H9 (cell line): ENCODE data around the gene HCRT. TPM values are rescaled to one million over a fixed set of nuclear protein-coding genes. Genes with fewer than 3 reads are reported as not detected.

Experiments used
- DNase-seq: peaks from one replicate; pipeline ENCODE4 v3.0.0-alpha.2; 2017
- H2AFZ ChIP-seq: one replicate; pipeline ENCODE4 v1.6.1; 2013; ENCODE audit warnings: mild to moderate bottlenecking, low read length, control low read depth, moderate library complexity
- H2AK5ac ChIP-seq: 2 replicates; pipeline ENCODE4 v1.6.1; 2013; ENCODE audit warnings: low read length, control low read depth, mixed read lengths; ENCODE audit not compliant: insufficient read length
- H2BK120ac ChIP-seq: one replicate; pipeline ENCODE4 v1.6.1; 2013; ENCODE audit warnings: low read depth, mild to moderate bottlenecking, low read length, control low read depth, inconsistent platforms; ENCODE audit not compliant: poor library complexity, severe bottlenecking
- H2BK12ac ChIP-seq: 2 replicates; pipeline ENCODE4 v1.6.1; 2013; ENCODE audit warnings: low read length, control low read depth, mixed read lengths, low read depth; ENCODE audit not compliant: insufficient read length
- H2BK15ac ChIP-seq: 2 replicates; pipeline ENCODE4 v1.6.1; 2013; ENCODE audit warnings: low read depth, low read length, control low read depth
- H2BK20ac ChIP-seq: one replicate; pipeline ENCODE4 v1.6.1; 2013; ENCODE audit warnings: low read depth, mild to moderate bottlenecking, low read length, control low read depth, inconsistent platforms; ENCODE audit not compliant: poor library complexity, severe bottlenecking
- H2BK5ac ChIP-seq: 2 replicates; pipeline ENCODE4 v1.6.1; 2013; ENCODE audit warnings: low read length, control low read depth, mixed read lengths; ENCODE audit not compliant: insufficient read length
- H3K14ac ChIP-seq: 2 replicates; pipeline ENCODE4 v1.6.1; 2013; ENCODE audit warnings: low read length, control low read depth; ENCODE audit not compliant: insufficient read depth
- H3K18ac ChIP-seq: 2 replicates; pipeline ENCODE4 v1.6.1; 2013; ENCODE audit warnings: low read depth, mild to moderate bottlenecking, mixed read lengths, low read length, control low read depth; ENCODE audit not compliant: insufficient read length
- H3K23ac ChIP-seq: 2 replicates; pipeline ENCODE4 v1.6.1; 2013; ENCODE audit warnings: low read length, control low read depth, mixed read lengths, low read depth; ENCODE audit not compliant: insufficient read length
- H3K23me2 ChIP-seq: 2 replicates; pipeline ENCODE4 v1.6.1; 2013; ENCODE audit warnings: low read depth, mild to moderate bottlenecking, mixed read lengths, low read length, control low read depth; ENCODE audit not compliant: insufficient read length, poor library complexity, severe bottlenecking
- H3K27ac ChIP-seq: 2 replicates; pipeline ENCODE4 v1.5.1; 2013; ENCODE audit warnings: low read length, control low read depth, mixed read lengths, low read depth; ENCODE audit not compliant: insufficient read length
- H3K27me3 ChIP-seq: 2 replicates; pipeline ENCODE4 v1.6.1; 2013; ENCODE audit warnings: low read length, control low read depth, inconsistent platforms; ENCODE audit not compliant: insufficient read depth
- H3K4ac ChIP-seq: 2 replicates; pipeline ENCODE4 v1.6.1; 2013; ENCODE audit warnings: low read depth, mild to moderate bottlenecking, control low read depth, inconsistent platforms, low read length, moderate library complexity
- H3K4me1 ChIP-seq: 2 replicates; pipeline ENCODE4 v1.6.1; 2013; ENCODE audit warnings: low read length, control low read depth, inconsistent platforms; ENCODE audit not compliant: insufficient read depth
- H3K4me2 ChIP-seq: 2 replicates; pipeline ENCODE4 v1.6.1; 2013; ENCODE audit warnings: low read length, control low read depth, mixed read lengths; ENCODE audit not compliant: insufficient read length, insufficient read depth
- H3K56ac ChIP-seq: 2 replicates; pipeline ENCODE4 v1.6.1; 2013; ENCODE audit warnings: low read depth, mild to moderate bottlenecking, mixed read lengths, low read length, control low read depth; ENCODE audit not compliant: insufficient read length
- H3K79me1 ChIP-seq: 2 replicates; pipeline ENCODE4 v1.6.1; 2013; ENCODE audit warnings: low read depth, mild to moderate bottlenecking, moderate library complexity, low read length, control low read depth, inconsistent platforms; ENCODE audit not compliant: insufficient read depth, poor library complexity, severe bottlenecking
- H3K79me2 ChIP-seq: 2 replicates; pipeline ENCODE4 v1.6.1; 2013; ENCODE audit warnings: low read length, control low read depth, inconsistent platforms; ENCODE audit not compliant: insufficient read depth
- H3K9ac ChIP-seq: 2 replicates; pipeline ENCODE4 v1.6.1; 2013; ENCODE audit warnings: low read length, control low read depth, mixed read lengths; ENCODE audit not compliant: insufficient read length; ENCODE audit errors: extremely low read depth
- H3K9me3 ChIP-seq: one replicate; pipeline ENCODE4 v1.6.1; 2013; ENCODE audit warnings: low read depth, low read length, inconsistent platforms; ENCODE audit not compliant: control insufficient read depth
- H3T11ph ChIP-seq: one replicate; pipeline ENCODE4 v1.6.1; 2013; ENCODE audit warnings: mild to moderate bottlenecking, low read length, control low read depth, inconsistent platforms
- H4K20me1 ChIP-seq: one replicate; pipeline ENCODE4 v1.6.1; 2013; ENCODE audit not compliant: control insufficient read depth, insufficient read length, insufficient read depth
- H4K5ac ChIP-seq: 2 replicates; pipeline ENCODE4 v1.6.1; 2013; ENCODE audit warnings: low read depth, mild to moderate bottlenecking, mixed read lengths, low read length, control low read depth; ENCODE audit not compliant: insufficient read length
- H4K8ac ChIP-seq: replicated peaks from 2 replicates; pipeline ENCODE4 v1.6.1; 2013; ENCODE audit warnings: low read length, control low read depth, mixed read lengths, low read depth; ENCODE audit not compliant: insufficient read length
- H4K91ac ChIP-seq: 2 replicates; pipeline ENCODE4 v1.6.1; 2013; ENCODE audit warnings: low read depth, mild to moderate bottlenecking, moderate library complexity, mixed read lengths, low read length, control low read depth; ENCODE audit not compliant: insufficient read length
- H3K27ac Mint-ChIP-seq, 3 experiments: 2 replicates in 2 of 3; 3 replicates in 1 of 3; pipeline ENCODE4 v1.8.0; 2020 to 2021; ENCODE audit warnings: mixed read lengths in 3 of 3, mild to moderate bottlenecking in 1 of 3, moderate library complexity in 1 of 3
- H3K27me3 Mint-ChIP-seq: 2 replicates; pipeline ENCODE4 v1.8.0; 2021; ENCODE audit warnings: low read depth, mild to moderate bottlenecking, moderate library complexity, mixed read lengths
- H3K36me3 Mint-ChIP-seq, 3 experiments: 2 replicates in 2 of 3; 3 replicates in 1 of 3; pipeline ENCODE4 v1.8.0; 2020 to 2021; ENCODE audit warnings: low read depth in 3 of 3, mixed read lengths in 3 of 3; ENCODE audit not compliant: insufficient read depth in 1 of 3
- H3K4me1 Mint-ChIP-seq, 2 experiments: 2 replicates each; pipeline ENCODE4 v1.8.0; 2020; ENCODE audit warnings: mixed read lengths in 2 of 2
- H3K4me3 Mint-ChIP-seq, 2 experiments: 2 replicates in 1 of 2; 3 replicates in 1 of 2; pipeline ENCODE4 v1.8.0; 2020 to 2021; ENCODE audit warnings: mild to moderate bottlenecking in 2 of 2, mixed read lengths in 2 of 2, moderate library complexity in 1 of 2
- H3K9me3 Mint-ChIP-seq, 2 experiments: 2 replicates in 1 of 2; 3 replicates in 1 of 2; pipeline ENCODE4 v1.8.0; 2020; ENCODE audit warnings: mild to moderate bottlenecking in 2 of 2, mixed read lengths in 2 of 2, moderate library complexity in 1 of 2
- WGBS: extraction: QIAGEN DNeasy Blood & Tissue Kit; methylation state at CpG from one replicate; pipeline ENCODE4 v1.1.7; 2013; ENCODE audit warnings: missing lambda C conversion rate, low lambda C conversion rate, mixed read lengths; ENCODE audit not compliant: insufficient read length; ENCODE audit errors: extremely low coverage; 5-methylcytosine and 5-hydroxymethylcytosine counted together
- total RNA-seq: library from RNA; stranded (reverse); gene quantifications from 2 replicates; pipeline ENCODE4 v1.2.1, GENCODE V29; 2021
- TF ChIP-seq, protein P1 (sequence below): fragments of 200-600 bp; sonication (generic); conservative IDR thresholded peaks from 3 replicates; pipeline ENCODE4 v1.8.0; 2021; ENCODE audit warnings: antibody characterized with exemption, mild to moderate bottlenecking

HCRT gene
- total RNA-seq, 1 experiment from 2014 or later: not detected

- Histone ChIP-seq H2BK12ac (no peak overlapping the region), H4K8ac (no peak overlapping the region), H3K9me3 (no peaks in the 10 kb centered on the region), H3K14ac (no peak overlapping the region), H2BK15ac (no peak overlapping the region), H4K20me1 (peaks cover 3% of the 10 kb centered on the region), H3K4me1 (peaks cover 3% of the 10 kb centered on the region; the same call in 1 of the 2 replicates), H2BK20ac (no peak overlapping the region), H3K27me3 (peaks cover 10% of the 10 kb centered on the region; the same call in 1 of the 2 replicates), H2BK120ac (no peak overlapping the region), H3T11ph (no peak overlapping the region), H3K23me2 (peaks cover 21% of the 10 kb centered on the region), H3K27ac (no peak overlapping the region), H3K79me1 (no peaks in the 10 kb centered on the region), H2AFZ (no peak overlapping the region), H4K5ac (no peak overlapping the region), H3K9ac (no peak overlapping the region), H3K18ac (no peak overlapping the region), H2AK5ac (no peak overlapping the region), H3K4me2 (peak overlapping the region; percentile 60), H3K4ac (no peak overlapping the region), H2BK5ac (no peak overlapping the region), H3K79me2 (no peaks in the 10 kb centered on the region), H4K91ac (no peak overlapping the region), H3K23ac (no peak overlapping the region), H3K56ac (no peak overlapping the region)
- DNase-seq: peak; percentile 64
- Mint-ChIP-seq H3K36me3 (no peaks in the 10 kb centered on the region; a peak in 1 of 7 replicates), H3K27me3 (peaks cover 68% of the 10 kb centered on the region), H3K27ac (no peak overlapping the region; a peak in 1 of 7 replicates), H3K4me1 (peaks cover 19 to 33% of the 10 kb centered on the region in 2 experiments), H3K9me3 (no peaks in the 10 kb centered on the region; a peak in 1 of 5 replicates), H3K4me3 (peak overlapping the region; percentile 63 to 87)
- TF ChIP-seq, protein P1, sequence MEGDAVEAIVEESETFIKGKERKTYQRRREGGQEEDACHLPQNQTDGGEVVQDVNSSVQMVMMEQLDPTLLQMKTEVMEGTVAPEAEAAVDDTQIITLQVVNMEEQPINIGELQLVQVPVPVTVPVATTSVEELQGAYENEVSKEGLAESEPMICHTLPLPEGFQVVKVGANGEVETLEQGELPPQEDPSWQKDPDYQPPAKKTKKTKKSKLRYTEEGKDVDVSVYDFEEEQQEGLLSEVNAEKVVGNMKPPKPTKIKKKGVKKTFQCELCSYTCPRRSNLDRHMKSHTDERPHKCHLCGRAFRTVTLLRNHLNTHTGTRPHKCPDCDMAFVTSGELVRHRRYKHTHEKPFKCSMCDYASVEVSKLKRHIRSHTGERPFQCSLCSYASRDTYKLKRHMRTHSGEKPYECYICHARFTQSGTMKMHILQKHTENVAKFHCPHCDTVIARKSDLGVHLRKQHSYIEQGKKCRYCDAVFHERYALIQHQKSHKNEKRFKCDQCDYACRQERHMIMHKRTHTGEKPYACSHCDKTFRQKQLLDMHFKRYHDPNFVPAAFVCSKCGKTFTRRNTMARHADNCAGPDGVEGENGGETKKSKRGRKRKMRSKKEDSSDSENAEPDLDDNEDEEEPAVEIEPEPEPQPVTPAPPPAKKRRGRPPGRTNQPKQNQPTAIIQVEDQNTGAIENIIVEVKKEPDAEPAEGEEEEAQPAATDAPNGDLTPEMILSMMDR: no peak
- WGBS: no CpG with 5 or more reads among the region's 33 CpGs
Observed at GRCh38 chr17:42180411-42180921, 4.8 kb downstream of the HCRT start.
